ENCODE measurements around the gene GJB5.

- TF ChIP-seq TAF1 (IDR thresholded peaks at IDR 0.05; ENCODE audit: low read depth, low read length) = no peak
- no peak for TF ChIP-seq POLR2AphosphoS5 (IDR thresholded peaks at IDR 0.05; ENCODE audit: low read depth, low read length)
These were observed 8.7 kb upstream of the GJB5 start for GRCh38 chr1:34746101-34746500.

Measured in GM12891 (cell line).